HepG2 (cell line): Measurements from ENCODE around the gene BRPF1. TPM values are rescaled to one million over a fixed set of nuclear protein-coding genes. Genes with fewer than 3 reads are reported as not detected.

Source experiments
- ATAC-seq: fragments of 200-7000 bp; cut with Tn5 transposase; 3 replicates; pipeline ENCODE4 v1.9.1; 2020; ENCODE audit warnings: mild to moderate bottlenecking, moderate library complexity
- BruUV-seq: library from RNA; stranded (reverse); fragments of 400-500 nt; replicated peaks from 2 replicates; lab custom pipeline; 2021; lab: Mats Ljungman, UMichigan
- CTCF ChIA-PET: fragments of 300-600 bp; formaldehyde crosslinking; extraction: SDS; loops from one replicate; lab custom pipeline; 2021; ENCODE audit warnings: low total read pairs, inconsistent platforms, low intra/inter-chr PET ratio; lab: Yijun Ruan, JAX
- POLR2A ChIA-PET: fragments of 350-600 bp; sonication (Branson Sonifier 250); formaldehyde crosslinking; loops from one replicate; lab custom pipeline; 2020; ENCODE audit warnings: antibody characterized with exemption, inconsistent platforms; lab: Yijun Ruan, JAX
- DNase-seq: peaks from one replicate; pipeline ENCODE4 v3.0.0-alpha.2; 2015; ENCODE audit warnings: low spot score
- FAIRE-seq: peaks from 3 replicates; lab custom pipeline; 2011; peaks lifted over from hg19 to GRCh38; lab: Jason Lieb, UNC
- H2AFZ ChIP-seq: one replicate; pipeline ENCODE4 v1.6.1; 2011; ENCODE audit warnings: low read length, inconsistent platforms
- H3K27ac ChIP-seq: fragments of 300-600 bp; 3 replicates; pipeline ENCODE4 v1.8.0; 2011; ENCODE audit warnings: mixed run types, mild to moderate bottlenecking, mixed read lengths, low read length, inconsistent platforms; ENCODE audit not compliant: insufficient read depth; ENCODE audit errors: extremely low read length
- H3K27me3 ChIP-seq, 2 experiments: fragments of 200-600 bp in 1 of 2; 2 replicates in 1 of 2; 3 replicates in 1 of 2; pipeline versions ENCODE4 v1.6.0 to v1.8.0; 2011; ENCODE audit warnings: low read length in 2 of 2, mild to moderate bottlenecking in 2 of 2, moderate library complexity in 2 of 2, inconsistent platforms in 1 of 2; ENCODE audit not compliant: insufficient read depth in 2 of 2, control insufficient read depth in 1 of 2
- H3K36me3 ChIP-seq, 2 experiments: fragments of 200-600 bp in 1 of 2; replicated peaks in 1 of 2; 2 replicates in 1 of 2; 3 replicates in 1 of 2; pipeline versions ENCODE4 v1.5.1 to v1.8.0; 2011; ENCODE audit warnings: low read length in 2 of 2, inconsistent platforms in 1 of 2; ENCODE audit not compliant: insufficient read depth in 2 of 2, control insufficient read depth in 1 of 2
- H3K4me1 ChIP-seq: 2 replicates; pipeline ENCODE4 v1.5.1; 2012; ENCODE audit warnings: low read length, inconsistent platforms; ENCODE audit not compliant: insufficient read depth
- H3K4me2 ChIP-seq: 2 replicates; pipeline ENCODE4 v1.6.0; 2011; ENCODE audit warnings: low read depth, low read length, inconsistent platforms
- H3K4me3 ChIP-seq, 3 experiments: fragments of 200-600 bp in 1 of 3; sonication (generic), shearing (Covaris generic) in 1 of 3; replicated peaks in 1 of 3; 2 replicates each; pipeline ENCODE4 v1.5.1; 2011 to 2016; ENCODE audit warnings: low read length in 3 of 3, inconsistent platforms in 2 of 3, low read depth in 2 of 3, mild to moderate bottlenecking in 2 of 3, control low read depth in 1 of 3, mixed read lengths in 1 of 3; ENCODE audit not compliant: insufficient read depth in 1 of 3
- H3K79me2 ChIP-seq: one replicate; pipeline ENCODE4 v1.6.1; 2011; ENCODE audit warnings: low read length, inconsistent platforms; ENCODE audit not compliant: insufficient read depth
- H3K9ac ChIP-seq: 2 replicates; pipeline ENCODE4 v1.6.0; 2011; ENCODE audit warnings: mild to moderate bottlenecking, low read depth, low read length, inconsistent platforms; ENCODE audit not compliant: insufficient read depth
- H3K9me3 ChIP-seq: 2 replicates; pipeline ENCODE4 v1.5.1; 2012; ENCODE audit warnings: mild to moderate bottlenecking, low read length
- H4K20me1 ChIP-seq: 2 replicates; pipeline ENCODE4 v1.6.0; 2011; ENCODE audit warnings: inconsistent platforms, mild to moderate bottlenecking, low read length, moderate library complexity; ENCODE audit not compliant: insufficient read depth
- HOXD1 ChIP-seq: sonication (generic); formaldehyde crosslinking; IDR thresholded peaks from 2 replicates; pipeline ENCODE4 v1.5.0; 2020; ENCODE audit warnings: missing genetic modification reagents
- SMC3 ChIP-seq: IDR thresholded peaks from 2 replicates; pipeline ENCODE4 v1.6.1; 2011; ENCODE audit warnings: low read length, improper control_type of control experiment
- SMYD3 ChIP-seq: sonication (generic); formaldehyde crosslinking; IDR thresholded peaks from 2 replicates; pipeline ENCODE4 v1.8.1; 2023; ENCODE audit warnings: mild to moderate bottlenecking, missing genetic modification reagents
- STAT5B ChIP-seq: sonication (generic); formaldehyde crosslinking; IDR thresholded peaks from 2 replicates; pipeline ENCODE4 v1.4.0; 2020; ENCODE audit warnings: missing genetic modification reagents
- ZNF207 ChIP-seq: fragments of 450-650 bp; IDR thresholded peaks from 2 replicates; pipeline ENCODE4 v1.6.1; 2016; ENCODE audit warnings: antibody characterized with exemption, borderline replicate concordance
- ZNF713 ChIP-seq: sonication (generic); formaldehyde crosslinking; IDR thresholded peaks from 2 replicates; pipeline ENCODE4 v1.4.0; 2020; ENCODE audit warnings: mild to moderate bottlenecking, missing genetic modification reagents
- WGBS: methylation state at CpG from one replicate; pipeline ENCODE4 v1.1.6; 2017; ENCODE audit warnings: low lambda C conversion rate; 5-methylcytosine and 5-hydroxymethylcytosine counted together
- in situ Hi-C: cut with HindIII; loops from 2 replicates; pipeline ENCODE4 v1.10.0; 2017; ENCODE audit warnings: low pct_unique_long_range_greater_than_20kb; ENCODE audit not compliant: extremely low pct_ligation_motif_present
- intact Hi-C: fragments of 100-400 bp; cut with micrococcal nuclease; formaldehyde crosslinking; loops from one replicate; pipeline ENCODE4 v1.10.0; 2022; ENCODE audit not compliant: unreplicated experiment
- polyA plus RNA-seq, 8 experiments: library from polyadenylated mRNA; depleted of rRNA in 3 of 8; stranded (reverse) in 7 of 8; unstranded in 1 of 8; fragments of >200 nt; fragmentation: Illumina TruSeq in 4 of 8; extraction: Trizol in 4 of 8; gene quantifications; 2 replicates each; pipeline versions ENCODE4 v1.2.1 to v1.2.3, GENCODE V29; 2011 to 2016; ENCODE audit warnings: low read depth in 4 of 8, missing spikeins in 1 of 8, mixed read lengths in 1 of 8; ENCODE audit not compliant: insufficient read depth in 1 of 8
- total RNA-seq, 5 experiments: library from RNA; depleted of rRNA; stranded (reverse); fragments of >200 nt; fragmentation: Illumina TruSeq; extraction: Trizol; gene quantifications; 2 replicates each; pipeline ENCODE4 v1.2.3, GENCODE V29; 2016; ENCODE audit warnings: low read depth in 1 of 5
- TF ChIP-seq, protein P1 (sequence below): sonication (generic); formaldehyde crosslinking; IDR thresholded peaks from 2 replicates; pipeline ENCODE4 v1.4.0; 2020; ENCODE audit warnings: missing genetic modification reagents
- TF ChIP-seq, protein P2 (sequence below): sonication (generic); formaldehyde crosslinking; IDR thresholded peaks from 2 replicates; pipeline ENCODE4 v1.8.1; 2023; ENCODE audit warnings: missing genetic modification reagents, inconsistent platforms, borderline replicate concordance
- TF ChIP-seq, protein P3 (sequence below): sonication (generic); formaldehyde crosslinking; IDR thresholded peaks from 2 replicates; pipeline ENCODE4 v1.4.0; 2020; ENCODE audit warnings: mild to moderate bottlenecking, missing genetic modification reagents
- TF ChIP-seq, protein P4 (sequence below): sonication (generic); formaldehyde crosslinking; IDR thresholded peaks from 2 replicates; pipeline ENCODE4 v1.8.0; 2022; ENCODE audit warnings: low read depth, missing genetic modification reagents
- TF ChIP-seq, protein P5 (sequence below): conservative IDR thresholded peaks from 2 replicates; pipeline ENCODE4 v1.6.1; 2018; ENCODE audit warnings: missing genetic modification reagents
- TF ChIP-seq, protein P6 (sequence below): sonication (generic); formaldehyde crosslinking; IDR thresholded peaks from 2 replicates; pipeline ENCODE4 v1.4.0; 2020; ENCODE audit warnings: missing genetic modification reagents

Gene BRPF1
- total and polyA plus RNA-seq, 2 of the 13 experiments (the other 11 are each of a cell fraction or from before 2014, with no cell fraction given) = 7.3 to 10.0 TPM

DNA sequence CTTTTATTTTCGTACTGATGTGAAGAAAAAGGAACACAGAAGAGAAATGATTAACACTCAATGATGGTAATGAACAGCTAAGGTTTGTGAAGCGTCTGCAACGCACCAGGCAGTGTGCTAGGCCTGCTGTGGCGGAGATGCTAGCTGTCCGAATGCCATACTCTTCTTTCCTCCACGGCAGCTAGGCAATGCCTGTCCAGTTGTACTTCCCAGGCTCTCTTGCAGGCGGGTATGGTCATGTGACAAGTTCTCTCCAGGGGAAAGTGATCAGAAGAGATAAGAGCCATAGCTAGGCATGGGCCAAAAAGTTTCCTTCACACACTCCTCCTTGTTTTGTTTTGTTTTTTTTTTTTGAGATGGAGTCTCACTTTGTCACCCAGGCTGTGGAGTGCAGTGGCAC is 54.1 kb downstream of the BRPF1 start:
- intact Hi-C loops (no loop called here), in situ Hi-C loops (no loop called here)
- Histone ChIP-seq H3K4me1 (peaks cover 17% of the 10 kb centered on the region), H3K27me3 (no peaks in the 10 kb centered on the region), H3K27ac (no peak overlapping the region), H2AFZ (no peak overlapping the region), H3K9ac (no peak overlapping the region), H3K36me3 (peaks cover 18 to 64% of the 10 kb centered on the region in 2 experiments), H3K4me2 (no peak overlapping the region), H3K9me3 (no peaks in the 10 kb centered on the region), H3K4me3 (no peak overlapping the region), H3K79me2 (no peaks in the 10 kb centered on the region), H4K20me1 (no peaks in the 10 kb centered on the region)
- ATAC-seq (no peak), FAIRE-seq (no peak), DNase-seq (no peak)
- BruUV-seq = no TSS peak
- ChIA-PET CTCF (no interaction called here), POLR2A (no interaction called here)
- 95% methylated on average over 7 of the region's 7 CpGs for WGBS
- TF ChIP-seq, protein P1, sequence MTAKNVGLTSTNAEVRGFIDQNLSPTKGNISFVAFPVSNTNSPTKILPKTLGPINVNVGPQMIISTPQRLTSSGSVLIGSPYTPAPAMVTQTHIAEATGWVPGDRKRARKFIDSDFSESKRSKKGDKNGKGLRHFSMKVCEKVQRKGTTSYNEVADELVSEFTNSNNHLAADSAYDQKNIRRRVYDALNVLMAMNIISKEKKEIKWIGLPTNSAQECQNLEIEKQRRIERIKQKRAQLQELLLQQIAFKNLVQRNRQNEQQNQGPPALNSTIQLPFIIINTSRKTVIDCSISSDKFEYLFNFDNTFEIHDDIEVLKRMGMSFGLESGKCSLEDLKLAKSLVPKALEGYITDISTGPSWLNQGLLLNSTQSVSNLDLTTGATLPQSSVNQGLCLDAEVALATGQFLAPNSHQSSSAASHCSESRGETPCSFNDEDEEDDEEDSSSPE (CRISPR knock-in tag) = no peak
- TF ChIP-seq ZNF207 (no peak), HOXD1 (CRISPR knock-in tag) (no peak), STAT5B (CRISPR knock-in tag) (no peak), ZNF713 (CRISPR knock-in tag) (no peak), SMYD3 (CRISPR knock-in tag) (no peak), SMC3 (no peak)
- TF ChIP-seq, protein P2, sequence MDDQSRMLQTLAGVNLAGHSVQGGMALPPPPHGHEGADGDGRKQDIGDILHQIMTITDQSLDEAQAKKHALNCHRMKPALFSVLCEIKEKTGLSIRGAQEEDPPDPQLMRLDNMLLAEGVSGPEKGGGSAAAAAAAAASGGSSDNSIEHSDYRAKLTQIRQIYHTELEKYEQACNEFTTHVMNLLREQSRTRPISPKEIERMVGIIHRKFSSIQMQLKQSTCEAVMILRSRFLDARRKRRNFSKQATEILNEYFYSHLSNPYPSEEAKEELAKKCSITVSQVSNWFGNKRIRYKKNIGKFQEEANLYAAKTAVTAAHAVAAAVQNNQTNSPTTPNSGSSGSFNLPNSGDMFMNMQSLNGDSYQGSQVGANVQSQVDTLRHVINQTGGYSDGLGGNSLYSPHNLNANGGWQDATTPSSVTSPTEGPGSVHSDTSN (CRISPR knock-in tag) = no peak
- TF ChIP-seq, protein P3, sequence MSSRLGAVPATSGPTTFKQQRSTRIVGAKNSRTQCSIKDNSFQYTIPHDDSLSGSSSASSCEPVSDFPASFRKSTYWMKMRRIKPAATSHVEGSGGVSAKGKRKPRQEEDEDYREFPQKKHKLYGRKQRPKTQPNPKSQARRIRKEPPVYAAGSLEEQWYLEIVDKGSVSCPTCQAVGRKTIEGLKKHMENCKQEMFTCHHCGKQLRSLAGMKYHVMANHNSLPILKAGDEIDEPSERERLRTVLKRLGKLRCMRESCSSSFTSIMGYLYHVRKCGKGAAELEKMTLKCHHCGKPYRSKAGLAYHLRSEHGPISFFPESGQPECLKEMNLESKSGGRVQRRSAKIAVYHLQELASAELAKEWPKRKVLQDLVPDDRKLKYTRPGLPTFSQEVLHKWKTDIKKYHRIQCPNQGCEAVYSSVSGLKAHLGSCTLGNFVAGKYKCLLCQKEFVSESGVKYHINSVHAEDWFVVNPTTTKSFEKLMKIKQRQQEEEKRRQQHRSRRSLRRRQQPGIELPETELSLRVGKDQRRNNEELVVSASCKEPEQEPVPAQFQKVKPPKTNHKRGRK (CRISPR knock-in tag) = no peak
- TF ChIP-seq, protein P4, sequence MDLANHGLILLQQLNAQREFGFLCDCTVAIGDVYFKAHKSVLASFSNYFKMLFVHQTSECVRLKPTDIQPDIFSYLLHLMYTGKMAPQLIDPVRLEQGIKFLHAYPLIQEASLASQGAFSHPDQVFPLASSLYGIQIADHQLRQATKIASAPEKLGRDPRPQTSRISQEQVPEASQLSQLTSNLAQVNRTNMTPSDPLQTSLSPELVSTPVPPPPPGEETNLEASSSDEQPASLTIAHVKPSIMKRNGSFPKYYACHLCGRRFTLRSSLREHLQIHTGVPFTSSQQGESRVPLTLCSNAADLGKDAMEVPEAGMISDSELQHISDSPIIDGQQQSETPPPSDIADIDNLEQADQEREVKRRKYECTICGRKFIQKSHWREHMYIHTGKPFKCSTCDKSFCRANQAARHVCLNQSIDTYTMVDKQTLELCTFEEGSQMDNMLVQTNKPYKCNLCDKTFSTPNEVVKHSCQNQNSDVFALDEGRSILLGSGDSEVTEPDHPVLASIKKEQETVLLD (CRISPR knock-in tag) = no peak
- TF ChIP-seq, protein P5, sequence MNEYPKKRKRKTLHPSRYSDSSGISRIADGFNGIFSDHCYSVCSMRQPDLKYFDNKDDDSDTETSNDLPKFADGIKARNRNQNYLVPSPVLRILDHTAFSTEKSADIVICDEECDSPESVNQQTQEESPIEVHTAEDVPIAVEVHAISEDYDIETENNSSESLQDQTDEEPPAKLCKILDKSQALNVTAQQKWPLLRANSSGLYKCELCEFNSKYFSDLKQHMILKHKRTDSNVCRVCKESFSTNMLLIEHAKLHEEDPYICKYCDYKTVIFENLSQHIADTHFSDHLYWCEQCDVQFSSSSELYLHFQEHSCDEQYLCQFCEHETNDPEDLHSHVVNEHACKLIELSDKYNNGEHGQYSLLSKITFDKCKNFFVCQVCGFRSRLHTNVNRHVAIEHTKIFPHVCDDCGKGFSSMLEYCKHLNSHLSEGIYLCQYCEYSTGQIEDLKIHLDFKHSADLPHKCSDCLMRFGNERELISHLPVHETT = no peak
- TF ChIP-seq, protein P6, sequence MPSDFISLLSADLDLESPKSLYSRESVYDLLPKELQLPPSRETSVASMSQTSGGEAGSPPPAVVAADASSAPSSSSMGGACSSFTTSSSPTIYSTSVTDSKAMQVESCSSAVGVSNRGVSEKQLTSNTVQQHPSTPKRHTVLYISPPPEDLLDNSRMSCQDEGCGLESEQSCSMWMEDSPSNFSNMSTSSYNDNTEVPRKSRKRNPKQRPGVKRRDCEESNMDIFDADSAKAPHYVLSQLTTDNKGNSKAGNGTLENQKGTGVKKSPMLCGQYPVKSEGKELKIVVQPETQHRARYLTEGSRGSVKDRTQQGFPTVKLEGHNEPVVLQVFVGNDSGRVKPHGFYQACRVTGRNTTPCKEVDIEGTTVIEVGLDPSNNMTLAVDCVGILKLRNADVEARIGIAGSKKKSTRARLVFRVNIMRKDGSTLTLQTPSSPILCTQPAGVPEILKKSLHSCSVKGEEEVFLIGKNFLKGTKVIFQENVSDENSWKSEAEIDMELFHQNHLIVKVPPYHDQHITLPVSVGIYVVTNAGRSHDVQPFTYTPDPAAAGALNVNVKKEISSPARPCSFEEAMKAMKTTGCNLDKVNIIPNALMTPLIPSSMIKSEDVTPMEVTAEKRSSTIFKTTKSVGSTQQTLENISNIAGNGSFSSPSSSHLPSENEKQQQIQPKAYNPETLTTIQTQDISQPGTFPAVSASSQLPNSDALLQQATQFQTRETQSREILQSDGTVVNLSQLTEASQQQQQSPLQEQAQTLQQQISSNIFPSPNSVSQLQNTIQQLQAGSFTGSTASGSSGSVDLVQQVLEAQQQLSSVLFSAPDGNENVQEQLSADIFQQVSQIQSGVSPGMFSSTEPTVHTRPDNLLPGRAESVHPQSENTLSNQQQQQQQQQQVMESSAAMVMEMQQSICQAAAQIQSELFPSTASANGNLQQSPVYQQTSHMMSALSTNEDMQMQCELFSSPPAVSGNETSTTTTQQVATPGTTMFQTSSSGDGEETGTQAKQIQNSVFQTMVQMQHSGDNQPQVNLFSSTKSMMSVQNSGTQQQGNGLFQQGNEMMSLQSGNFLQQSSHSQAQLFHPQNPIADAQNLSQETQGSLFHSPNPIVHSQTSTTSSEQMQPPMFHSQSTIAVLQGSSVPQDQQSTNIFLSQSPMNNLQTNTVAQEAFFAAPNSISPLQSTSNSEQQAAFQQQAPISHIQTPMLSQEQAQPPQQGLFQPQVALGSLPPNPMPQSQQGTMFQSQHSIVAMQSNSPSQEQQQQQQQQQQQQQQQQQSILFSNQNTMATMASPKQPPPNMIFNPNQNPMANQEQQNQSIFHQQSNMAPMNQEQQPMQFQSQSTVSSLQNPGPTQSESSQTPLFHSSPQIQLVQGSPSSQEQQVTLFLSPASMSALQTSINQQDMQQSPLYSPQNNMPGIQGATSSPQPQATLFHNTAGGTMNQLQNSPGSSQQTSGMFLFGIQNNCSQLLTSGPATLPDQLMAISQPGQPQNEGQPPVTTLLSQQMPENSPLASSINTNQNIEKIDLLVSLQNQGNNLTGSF (CRISPR knock-in tag) = no peak
